Activated CD4-positive, alpha-beta memory T cell treated with anti-CD3 and anti-CD28 coated beads for 36 hours (primary cell): Measurements from ENCODE around the gene PAGR1. TPM values are rescaled to one million over a fixed set of nuclear protein-coding genes. Genes with fewer than 3 reads are reported as not detected.

ENCODE experiments used
- total RNA-seq, 2 experiments: library from RNA; stranded (reverse); gene quantifications; one replicate each; pipeline ENCODE4 v1.2.3, GENCODE V29; 2021

Gene PAGR1
- total RNA-seq, 2 experiments from 2014 or later: 21.9 to 24.0 TPM

Other genes with a start within 250 kb of the PAGR1 start
- gene SPN, start 152.9 kb upstream of the PAGR1 start, total RNA-seq: 100 to 1,000 TPM; 109 to 114 TPM
- 1 to 10 TPM; 8.7 to 9.7 TPM for gene QPRT, start 137.0 kb upstream of the PAGR1 start, total RNA-seq
- gene C16orf54, start 70.2 kb upstream of the PAGR1 start, total RNA-seq: 10 to 100 TPM; 25.2 to 26.2 TPM
- gene ZG16, start 37.9 kb upstream of the PAGR1 start, total RNA-seq: not detected
- 100 to 1,000 TPM; 174 to 180 TPM for gene KIF22, start 25.4 kb upstream of the PAGR1 start, total RNA-seq
- gene MAZ, start 9.6 kb upstream of the PAGR1 start, total RNA-seq: 100 to 1,000 TPM; 227 to 242 TPM
- gene PRRT2, start 4.0 kb upstream of the PAGR1 start, total RNA-seq: 1 to 10 TPM in 1 of 2 experiments, under 1 TPM in 1; 1.00 to 2.6 TPM
- 100 to 1,000 TPM; 149 to 156 TPM for gene MVP, start 4.3 kb downstream of the PAGR1 start, total RNA-seq
- gene CDIPT, start 47.1 kb downstream of the PAGR1 start, total RNA-seq: 10 to 100 TPM; 39.5 to 43.9 TPM
- gene SEZ6L2, start 83.4 kb downstream of the PAGR1 start, total RNA-seq: under 1 TPM; 0.38 to 0.58 TPM
- 1 to 10 TPM; 1.6 to 1.9 TPM for gene ASPHD1, start 84.3 kb downstream of the PAGR1 start, total RNA-seq
- 10 to 100 TPM; 36.6 to 37.9 TPM for gene KCTD13, start 110.1 kb downstream of the PAGR1 start, total RNA-seq
- 10 to 100 TPM; 57.1 to 64.8 TPM for gene TMEM219, start 145.9 kb downstream of the PAGR1 start, total RNA-seq
- gene TAOK2, start 157.7 kb downstream of the PAGR1 start, total RNA-seq: 10 to 100 TPM; 27.2 to 28.2 TPM
- gene HIRIP3, start 179.5 kb downstream of the PAGR1 start, total RNA-seq: 10 to 100 TPM; 40.5 to 40.6 TPM
- gene INO80E, start 180.1 kb downstream of the PAGR1 start, total RNA-seq: 10 to 100 TPM; 84.1 to 94.0 TPM
- gene DOC2A, start 194.9 kb downstream of the PAGR1 start, total RNA-seq: under 1 TPM; 0.33 to 0.34 TPM
- not detected for gene C16orf92, start 207.0 kb downstream of the PAGR1 start, total RNA-seq
- 1 to 10 TPM; 5.0 TPM for gene TLCD3B, start 215.1 kb downstream of the PAGR1 start, total RNA-seq
- 1,000 to 10,000 TPM; 1,724 to 1,734 TPM for gene ALDOA, start 249.6 kb downstream of the PAGR1 start, total RNA-seq